Mesendoderm (in vitro differentiated cells): ENCODE results near the gene EIF3D. TPM values are rescaled to one million over a fixed set of nuclear protein-coding genes. Genes with fewer than 3 reads are reported as not detected.

ENCODE experiments used
- DNase-seq: peaks from one replicate; pipeline ENCODE4 v3.0.0; 2013
- H2AK5ac ChIP-seq: 2 replicates; pipeline ENCODE4 v1.6.1; 2013; ENCODE audit warnings: low read length, inconsistent platforms
- H2BK120ac ChIP-seq: 2 replicates; pipeline ENCODE4 v1.6.1; 2013; ENCODE audit warnings: low read depth, mild to moderate bottlenecking, low read length, moderate library complexity, mixed read lengths
- H2BK15ac ChIP-seq: replicated peaks from 2 replicates; pipeline ENCODE4 v1.6.1; 2013; ENCODE audit warnings: low read depth, mild to moderate bottlenecking, moderate library complexity
- H2BK5ac ChIP-seq: 2 replicates; pipeline ENCODE4 v1.6.1; 2013; ENCODE audit warnings: low read length, inconsistent platforms
- H3K18ac ChIP-seq: 2 replicates; pipeline ENCODE4 v1.6.1; 2013; ENCODE audit warnings: mild to moderate bottlenecking, low read length, mixed read lengths
- H3K23ac ChIP-seq: one replicate; pipeline ENCODE4 v1.6.1; 2013; ENCODE audit warnings: low read length
- H3K27ac ChIP-seq: 2 replicates; pipeline ENCODE4 v1.5.1; 2013; ENCODE audit warnings: low read depth, mild to moderate bottlenecking, inconsistent platforms, low read length, moderate library complexity
- H3K27me3 ChIP-seq: 2 replicates; pipeline ENCODE4 v1.6.1; 2013; ENCODE audit warnings: low read length, control low read depth, mild to moderate bottlenecking, inconsistent platforms; ENCODE audit not compliant: insufficient read depth, poor library complexity
- H3K36me3 ChIP-seq: 2 replicates; pipeline ENCODE4 v1.6.1; 2013; ENCODE audit warnings: low read length, inconsistent platforms; ENCODE audit not compliant: control insufficient read depth, insufficient read depth
- H3K4ac ChIP-seq: one replicate; pipeline ENCODE4 v1.6.1; 2013; ENCODE audit warnings: low read depth, mild to moderate bottlenecking, low read length, moderate library complexity
- H3K4me1 ChIP-seq: 2 replicates; pipeline ENCODE4 v1.6.1; 2013; ENCODE audit warnings: low read depth, low read length, inconsistent platforms; ENCODE audit not compliant: control insufficient read depth
- H3K4me2 ChIP-seq: 2 replicates; pipeline ENCODE4 v1.6.1; 2013; ENCODE audit warnings: low read length
- H3K4me3 ChIP-seq: 2 replicates; pipeline ENCODE4 v1.5.1; 2013; ENCODE audit warnings: mild to moderate bottlenecking, low read length
- H3K56ac ChIP-seq: one replicate; pipeline ENCODE4 v1.6.1; 2013; ENCODE audit warnings: low read length
- H3K79me1 ChIP-seq: 2 replicates; pipeline ENCODE4 v1.6.1; 2013; ENCODE audit warnings: low read length, inconsistent platforms
- H3K79me2 ChIP-seq: 2 replicates; pipeline ENCODE4 v1.6.1; 2013; ENCODE audit warnings: mild to moderate bottlenecking, low read length; ENCODE audit not compliant: control insufficient read depth, insufficient read depth
- H3K9ac ChIP-seq: 2 replicates; pipeline ENCODE4 v1.6.1; 2013; ENCODE audit warnings: low read length, inconsistent platforms
- H4K5ac ChIP-seq: one replicate; pipeline ENCODE4 v1.6.1; 2013; ENCODE audit warnings: low read length
- H4K8ac ChIP-seq: one replicate; pipeline ENCODE4 v1.6.1; 2013; ENCODE audit warnings: low read depth, mild to moderate bottlenecking, control low read depth, low read length, moderate library complexity
- WGBS: extraction: QIAGEN DNeasy Blood & Tissue Kit; methylation state at CpG from one replicate; pipeline ENCODE4 v1.1.7; 2013; ENCODE audit warnings: low lambda C conversion rate, missing lambda C conversion rate; ENCODE audit not compliant: insufficient coverage; ENCODE audit errors: extremely low coverage; 5-methylcytosine and 5-hydroxymethylcytosine counted together
- polyA plus RNA-seq, 2 experiments: library from polyadenylated mRNA; stranded (reverse); fragments of 200-250 nt; gene quantifications; one replicate each; pipeline ENCODE4 v1.2.3, GENCODE V29; 2013

Gene EIF3D, protein sequence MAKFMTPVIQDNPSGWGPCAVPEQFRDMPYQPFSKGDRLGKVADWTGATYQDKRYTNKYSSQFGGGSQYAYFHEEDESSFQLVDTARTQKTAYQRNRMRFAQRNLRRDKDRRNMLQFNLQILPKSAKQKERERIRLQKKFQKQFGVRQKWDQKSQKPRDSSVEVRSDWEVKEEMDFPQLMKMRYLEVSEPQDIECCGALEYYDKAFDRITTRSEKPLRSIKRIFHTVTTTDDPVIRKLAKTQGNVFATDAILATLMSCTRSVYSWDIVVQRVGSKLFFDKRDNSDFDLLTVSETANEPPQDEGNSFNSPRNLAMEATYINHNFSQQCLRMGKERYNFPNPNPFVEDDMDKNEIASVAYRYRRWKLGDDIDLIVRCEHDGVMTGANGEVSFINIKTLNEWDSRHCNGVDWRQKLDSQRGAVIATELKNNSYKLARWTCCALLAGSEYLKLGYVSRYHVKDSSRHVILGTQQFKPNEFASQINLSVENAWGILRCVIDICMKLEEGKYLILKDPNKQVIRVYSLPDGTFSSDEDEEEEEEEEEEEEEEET
- polyA plus RNA-seq (2013, experiment 1 of 2): 169 TPM
- polyA plus RNA-seq (2013, experiment 2 of 2): 164 TPM

DNA sequence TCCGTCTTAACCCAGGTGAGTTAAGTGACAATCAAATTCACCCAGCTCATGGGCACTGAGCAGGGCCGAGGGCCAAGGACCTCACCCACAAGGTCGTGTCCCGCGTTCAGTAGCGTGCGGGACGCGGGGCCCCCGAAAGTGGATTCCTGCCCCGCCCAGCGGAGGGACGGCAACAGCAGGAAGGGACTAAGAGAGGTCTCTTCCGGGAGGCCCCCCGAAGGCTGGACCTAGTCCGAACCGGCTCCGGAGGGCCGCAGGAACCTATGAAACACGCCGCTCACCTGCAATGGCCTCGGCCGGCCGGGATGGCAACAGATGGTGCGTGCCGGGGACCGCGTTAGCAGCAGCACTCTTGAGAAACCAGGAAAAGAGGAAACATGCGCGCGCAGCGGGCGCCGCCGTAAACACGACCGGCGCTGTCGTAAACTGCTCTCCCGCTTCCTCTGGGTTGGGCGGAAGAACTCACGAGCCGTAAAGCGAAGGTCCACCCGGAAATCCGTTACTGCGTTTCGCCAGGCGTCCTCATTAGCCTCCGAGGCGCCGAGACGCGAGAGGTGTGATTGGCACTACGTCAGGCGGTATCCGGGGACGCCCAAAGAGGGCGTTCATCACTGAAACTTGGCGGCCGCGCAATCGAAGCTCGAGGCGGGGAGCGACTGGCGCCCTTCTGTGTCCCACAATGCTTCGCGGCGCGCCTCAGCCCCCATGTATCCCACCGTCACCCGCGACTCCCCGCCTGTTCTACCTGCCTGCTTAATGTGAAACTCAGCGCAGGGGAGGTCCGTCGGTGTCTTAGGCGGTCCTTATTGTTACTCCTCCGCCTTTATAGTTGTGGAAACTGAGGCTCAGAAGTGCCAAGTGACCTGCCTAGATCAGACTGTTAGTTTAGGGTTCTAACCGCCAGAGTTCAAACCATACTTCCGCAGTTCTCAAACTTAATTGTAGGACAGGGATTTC is at the start of gene EIF3D:
EIF3D (minus strand) TSS at position 372 of the 957 bp plus-strand sequence. CDS start 3,045 bp downstream, outside the sequence.
- H3K4me2 ChIP-seq: peak within 1 kb of the TSS; percentile 88
- H3K79me1 ChIP-seq: peaks cover 5% of the 10 kb centered on the region
- H3K18ac ChIP-seq: peak within 1 kb of the TSS; percentile 23
- peak within 1 kb of the TSS; percentile 88 for H3K9ac ChIP-seq
- H3K4ac ChIP-seq: peak within 1 kb of the TSS; percentile 73
- H3K23ac ChIP-seq: no peak within 1 kb of the TSS
- no peak within 1 kb of the TSS for H4K5ac ChIP-seq
- WGBS: no CpG with 5 or more reads among the region's 82 CpGs
- H3K36me3 ChIP-seq: peaks cover 8% of the 10 kb centered on the region
- peaks cover 18% of the 10 kb centered on the region for H3K79me2 ChIP-seq
- H3K4me3 ChIP-seq: peak within 1 kb of the TSS; percentile 80
- H2BK5ac ChIP-seq: no peak within 1 kb of the TSS
- peak within 1 kb of the TSS; percentile 29 for H2BK120ac ChIP-seq
- H4K8ac ChIP-seq: peak within 1 kb of the TSS; percentile 83
- H3K27me3 ChIP-seq: no peaks in the 10 kb centered on the region
- H3K4me1 ChIP-seq: peaks cover 2% of the 10 kb centered on the region
- H2BK15ac ChIP-seq: no peak within 1 kb of the TSS
- peak within 1 kb of the TSS; percentile 71 for H2AK5ac ChIP-seq
- peak within 1 kb of the TSS; percentile 91 for H3K56ac ChIP-seq
- peak within 1 kb of the TSS; percentile 93 for H3K27ac ChIP-seq
- peak; percentile 100 for DNase-seq

DNA sequence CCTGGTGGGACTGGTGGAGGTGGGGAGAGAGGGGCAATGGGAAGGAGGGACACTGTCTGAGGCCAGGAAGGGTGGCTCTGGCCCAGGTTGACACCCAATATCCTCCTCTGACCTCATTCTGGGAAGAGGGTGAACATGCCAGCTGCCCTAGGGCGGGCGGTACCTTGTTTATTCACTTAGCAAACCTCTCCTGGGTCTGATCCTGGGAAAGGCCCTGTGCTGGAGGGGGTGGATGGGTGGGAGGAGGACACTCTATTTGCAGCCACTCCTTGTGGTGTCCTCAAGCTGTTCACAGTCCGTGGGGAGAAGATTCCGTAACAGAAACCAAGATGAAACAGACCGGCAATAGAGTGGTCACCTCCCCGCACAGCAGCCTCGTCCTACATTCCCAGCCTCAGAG is 49.7 kb upstream of the EIF3D start:
- no peak overlapping the region for H3K9ac ChIP-seq
- H4K5ac ChIP-seq: no peak overlapping the region
- no peak overlapping the region for H3K4me2 ChIP-seq
- H4K8ac ChIP-seq: no peak overlapping the region
- WGBS: no CpG with 5 or more reads among the region's 7 CpGs
- no peak overlapping the region for H2BK15ac ChIP-seq
- H3K56ac ChIP-seq: no peak overlapping the region
- H3K4me3 ChIP-seq: no peak overlapping the region
- no peak overlapping the region for H3K27ac ChIP-seq
- H3K23ac ChIP-seq: no peak overlapping the region
- H2AK5ac ChIP-seq: no peak overlapping the region
- no peaks in the 10 kb centered on the region for H3K36me3 ChIP-seq
- no peaks in the 10 kb centered on the region for H3K79me2 ChIP-seq
- H3K4me1 ChIP-seq: no peaks in the 10 kb centered on the region
- H2BK5ac ChIP-seq: no peak overlapping the region
- H2BK120ac ChIP-seq: no peak overlapping the region
- H3K79me1 ChIP-seq: no peaks in the 10 kb centered on the region
- no peaks in the 10 kb centered on the region for H3K27me3 ChIP-seq
- no peak overlapping the region for H3K18ac ChIP-seq
- DNase-seq: no peak
- H3K4ac ChIP-seq: no peak overlapping the region

DNA sequence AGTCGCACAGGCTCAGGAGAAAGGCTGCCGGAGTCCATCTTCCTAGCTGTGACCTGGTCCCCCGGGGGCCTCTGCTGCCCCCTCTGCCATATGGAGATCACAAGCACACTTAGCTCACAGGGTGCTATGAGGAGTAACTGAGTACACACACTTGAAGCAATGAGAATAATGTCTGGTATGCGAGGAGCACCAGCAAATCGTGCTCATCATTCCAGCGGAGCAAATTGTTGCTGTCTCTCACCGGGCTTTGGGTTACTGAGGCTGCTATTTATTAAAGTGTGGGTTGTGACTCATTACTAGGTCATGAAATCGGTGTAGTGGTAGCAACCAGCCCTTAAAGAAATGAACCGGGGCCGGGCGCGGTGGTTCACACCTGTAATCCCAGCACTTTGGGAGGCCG is 48.1 kb upstream of the EIF3D start:
- Histone ChIP-seq H3K4me1 (no peaks in the 10 kb centered on the region), H2BK120ac (no peak overlapping the region), H3K27ac (no peak overlapping the region), H3K56ac (no peak overlapping the region), H3K36me3 (no peaks in the 10 kb centered on the region), H3K79me1 (no peaks in the 10 kb centered on the region), H3K23ac (no peak overlapping the region), H2BK5ac (no peak overlapping the region), H3K4ac (no peak overlapping the region), H4K8ac (no peak overlapping the region), H3K79me2 (no peaks in the 10 kb centered on the region), H3K18ac (no peak overlapping the region), H4K5ac (no peak overlapping the region), H3K9ac (no peak overlapping the region), H3K4me3 (no peak overlapping the region), H2AK5ac (no peak overlapping the region), H3K27me3 (no peaks in the 10 kb centered on the region), H2BK15ac (no peak overlapping the region), H3K4me2 (no peak overlapping the region)
- no peak for DNase-seq
- no CpG with 5 or more reads among the region's 13 CpGs for WGBS

DNA sequence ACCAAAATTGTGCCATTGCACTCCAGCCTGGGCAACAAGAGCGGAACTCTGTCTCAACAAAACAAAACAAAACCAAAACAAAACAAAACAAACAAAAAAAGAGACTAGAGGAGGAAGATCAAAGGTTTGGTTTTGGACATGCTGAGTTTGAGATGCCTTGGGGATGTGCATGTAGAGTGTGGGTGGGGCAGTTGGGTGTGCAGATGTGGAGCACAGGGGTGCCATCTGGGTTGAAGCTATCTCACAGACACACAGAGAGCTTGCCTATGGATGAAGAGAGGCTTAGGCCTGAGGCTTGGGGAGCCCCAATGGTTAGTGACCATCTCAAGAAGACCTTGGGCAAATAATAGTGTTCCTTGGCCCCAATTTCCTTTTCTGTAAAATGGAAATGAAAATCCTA is 45.8 kb upstream of the EIF3D start:
- Histone ChIP-seq H3K4me2 (no peak overlapping the region), H3K4me3 (no peak overlapping the region), H2BK15ac (no peak overlapping the region), H3K36me3 (no peaks in the 10 kb centered on the region), H3K23ac (no peak overlapping the region), H3K18ac (no peak overlapping the region), H3K4me1 (no peaks in the 10 kb centered on the region), H4K5ac (no peak overlapping the region), H3K9ac (no peak overlapping the region), H3K27ac (no peak overlapping the region), H2BK120ac (no peak overlapping the region), H3K79me1 (no peaks in the 10 kb centered on the region), H3K56ac (no peak overlapping the region), H3K79me2 (no peaks in the 10 kb centered on the region), H4K8ac (no peak overlapping the region), H2BK5ac (no peak overlapping the region), H2AK5ac (no peak overlapping the region), H3K4ac (no peak overlapping the region), H3K27me3 (no peaks in the 10 kb centered on the region)
- no CpG with 5 or more reads among the region's 1 CpG for WGBS
- no peak for DNase-seq

DNA sequence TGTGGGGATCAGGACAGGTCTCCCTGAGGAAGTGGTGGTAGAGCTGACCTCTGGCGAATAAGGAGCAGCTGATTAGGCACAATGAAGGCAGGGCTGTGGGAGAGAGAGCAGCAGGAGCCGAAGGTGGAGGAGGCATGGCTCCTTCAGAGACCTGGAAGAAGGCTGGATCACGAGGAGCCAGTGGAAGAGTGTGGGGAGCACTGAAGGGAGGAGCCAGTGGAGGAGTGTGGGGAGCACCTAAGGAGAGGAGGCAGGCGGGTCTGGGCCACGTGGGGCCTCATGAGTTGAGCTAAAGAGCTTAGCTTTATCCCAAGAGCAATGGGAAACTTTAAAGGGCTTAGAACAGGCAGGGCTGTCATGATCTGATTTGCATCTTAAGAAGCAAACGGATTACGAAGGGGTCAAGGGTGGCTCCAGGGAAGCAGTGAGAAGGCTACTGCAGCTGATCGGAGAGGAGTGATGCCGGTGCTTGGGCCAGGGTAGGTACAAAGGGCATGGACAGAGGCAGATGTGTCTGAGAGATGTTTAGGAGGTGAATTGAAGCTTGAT is 44.9 kb upstream of the EIF3D start:
- Histone ChIP-seq H3K27ac (no peak overlapping the region), H3K56ac (no peak overlapping the region), H3K79me1 (no peaks in the 10 kb centered on the region), H3K27me3 (no peaks in the 10 kb centered on the region), H3K4me1 (no peaks in the 10 kb centered on the region), H2BK15ac (no peak overlapping the region), H3K9ac (no peak overlapping the region), H3K4ac (no peak overlapping the region), H2BK5ac (no peak overlapping the region), H3K18ac (no peak overlapping the region), H3K4me3 (no peak overlapping the region), H4K5ac (no peak overlapping the region), H2AK5ac (no peak overlapping the region), H4K8ac (no peak overlapping the region), H3K79me2 (no peaks in the 10 kb centered on the region), H3K4me2 (no peak overlapping the region), H2BK120ac (no peak overlapping the region), H3K36me3 (no peaks in the 10 kb centered on the region), H3K23ac (no peak overlapping the region)
- WGBS: no CpG with 5 or more reads among the region's 9 CpGs
- no peak for DNase-seq
